A204.1 (cell line): Measurements from ENCODE around the gene BCL2L11.
"Not testable (repeated sequence)": the region's sequence is repeated elsewhere in the genome, so short reads cannot be mapped to it uniquely, and the experiment has no call there.

Experiments
- FAIRE-seq: peaks from 2 replicates; lab custom pipeline; 2012; peaks lifted over from hg19 to GRCh38; lab: Jason Lieb, UNC

The BCL2L11 gene, protein sequence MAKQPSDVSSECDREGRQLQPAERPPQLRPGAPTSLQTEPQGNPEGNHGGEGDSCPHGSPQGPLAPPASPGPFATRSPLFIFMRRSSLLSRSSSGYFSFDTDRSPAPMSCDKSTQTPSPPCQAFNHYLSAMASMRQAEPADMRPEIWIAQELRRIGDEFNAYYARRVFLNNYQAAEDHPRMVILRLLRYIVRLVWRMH

DNA sequence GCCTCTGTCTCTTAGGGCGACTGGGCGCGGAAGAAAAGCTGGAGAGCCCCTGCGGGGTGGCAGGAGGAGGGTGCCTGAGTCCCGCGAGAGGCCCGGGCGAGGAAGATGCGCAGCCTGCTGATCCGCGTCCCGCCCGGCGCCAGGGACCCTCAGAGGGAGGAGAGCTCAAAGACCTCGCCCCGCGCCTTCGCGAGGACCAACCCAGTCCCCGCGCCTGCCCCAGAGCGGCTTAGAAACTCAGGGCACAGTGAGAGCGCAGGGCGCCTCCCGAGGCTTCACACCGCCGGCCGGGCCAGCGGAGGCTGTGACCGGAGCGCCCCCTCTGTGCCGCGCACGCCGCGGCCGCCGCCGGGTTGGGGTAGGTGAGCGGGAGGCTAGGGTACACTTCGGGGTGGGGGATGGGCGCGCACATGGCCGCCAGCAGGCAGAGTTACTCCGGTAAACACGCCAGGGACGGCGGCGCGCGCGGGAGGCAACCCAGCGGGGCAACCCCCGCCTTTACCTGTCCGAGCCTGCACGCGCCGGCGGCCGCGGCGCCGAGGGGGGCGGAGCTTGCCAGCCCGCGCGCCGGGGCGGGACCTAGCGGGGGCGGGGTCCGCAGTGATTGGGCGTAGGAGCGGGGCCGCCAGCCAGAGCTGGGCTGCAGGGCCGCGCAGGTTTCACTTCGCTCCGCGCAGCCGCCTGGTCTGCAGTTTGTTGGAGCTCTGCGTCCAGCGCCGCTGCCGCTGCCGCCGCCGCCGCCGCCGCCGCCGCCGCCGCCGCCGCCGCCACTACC, at the start of gene BCL2L11:
Gene BCL2L11, plus strand, starts transcription at position 662 of the 775 bp plus-strand sequence. CDS start 2,832 bp downstream, outside the sequence.
- no peak for FAIRE-seq

DNA sequence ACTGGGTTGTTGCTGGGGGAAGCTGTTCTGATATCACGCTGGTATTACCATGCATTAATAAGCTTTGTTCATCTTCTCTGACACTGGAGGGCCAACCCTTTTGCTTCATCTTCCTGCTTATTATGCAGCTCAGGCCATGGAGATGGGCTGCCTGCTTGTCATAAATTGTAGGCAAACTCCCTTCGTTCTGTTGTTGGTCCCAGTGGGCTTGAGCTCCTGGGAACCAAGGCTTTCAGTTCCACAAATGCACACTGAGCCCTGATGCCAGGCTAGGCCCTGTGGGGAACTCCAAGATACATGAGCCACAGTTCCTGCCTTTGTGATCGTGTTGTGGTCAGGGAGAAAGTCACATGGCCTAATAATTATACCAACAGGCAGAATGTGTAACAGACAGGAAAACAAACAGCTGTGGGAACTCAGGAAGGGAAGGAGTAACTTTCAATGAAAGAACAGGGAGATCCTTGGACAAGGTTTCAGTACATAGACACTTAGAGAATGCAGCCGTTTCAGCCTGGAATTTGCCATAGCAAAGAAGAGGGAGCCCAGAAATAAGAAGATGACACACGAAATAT, 49.0 kb upstream of the BCL2L11 start:
- no peak for FAIRE-seq

DNA sequence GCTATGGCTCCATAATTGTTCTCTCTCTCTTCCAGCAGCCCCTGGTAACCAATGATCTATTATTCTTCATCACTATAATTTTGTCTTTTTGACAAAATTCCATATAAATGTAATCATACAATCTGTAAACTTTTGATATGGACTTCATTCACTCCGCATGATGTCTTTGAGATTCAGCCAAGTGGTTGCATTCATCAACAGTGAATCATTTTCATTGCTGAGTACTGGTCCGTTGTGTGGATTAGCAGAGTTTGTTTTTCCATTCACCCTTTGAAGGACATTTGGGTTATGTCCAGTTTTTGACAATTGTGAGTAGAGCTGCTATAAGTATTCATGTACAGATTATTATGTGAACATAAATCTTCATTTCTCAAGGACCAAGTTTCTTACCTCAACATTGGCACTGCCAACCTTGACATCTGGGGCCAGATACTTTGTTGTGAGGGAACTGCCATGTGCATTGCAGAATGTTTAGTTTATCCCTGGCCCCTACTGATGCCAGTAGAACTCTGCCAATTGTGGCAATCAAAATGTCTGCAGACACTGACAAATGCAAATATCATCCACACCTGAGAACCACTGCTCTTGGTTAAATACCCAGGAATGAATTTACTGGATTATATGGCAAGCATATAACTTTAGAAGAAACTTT, 48.4 kb upstream of the BCL2L11 start:
- FAIRE-seq = no peak

DNA sequence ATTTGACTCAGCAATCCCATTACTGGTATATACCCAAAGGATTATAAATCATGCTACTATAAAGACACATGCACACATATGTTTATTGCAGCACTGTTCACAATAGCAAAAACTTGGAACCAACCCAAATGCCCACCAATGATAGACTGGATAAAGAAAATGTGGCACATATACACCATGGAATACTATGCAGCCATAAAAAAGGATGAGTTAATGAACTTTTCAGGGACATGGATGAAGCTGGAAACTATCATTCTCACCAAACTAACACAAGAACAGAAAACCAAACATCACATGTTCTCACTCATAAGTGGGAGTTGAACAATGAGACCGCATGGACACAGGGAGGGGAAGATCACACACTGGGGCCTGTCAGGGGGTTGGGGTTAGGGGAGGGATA, 38.1 kb upstream of the BCL2L11 start:
- FAIRE-seq = not testable (repeated sequence)

DNA sequence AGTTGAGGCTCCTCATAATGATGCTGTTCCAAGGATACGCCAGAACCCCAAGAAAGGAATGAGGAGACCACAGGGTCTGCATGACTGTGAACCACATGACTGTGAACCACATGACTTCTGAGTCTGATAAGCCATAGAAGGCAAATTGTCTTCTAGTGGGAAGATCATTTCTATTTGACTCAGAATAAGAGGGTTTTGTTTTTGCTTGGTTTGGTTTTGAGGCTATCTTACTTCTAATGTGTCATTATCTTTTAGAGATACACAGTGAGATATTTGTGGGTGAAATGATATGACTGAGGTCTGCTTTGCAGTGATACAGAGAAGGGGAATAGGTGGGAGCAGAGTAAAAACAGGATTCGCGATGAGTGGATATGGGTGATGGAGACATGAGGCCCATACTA, 28.9 kb upstream of the BCL2L11 start:
- no peak for FAIRE-seq

DNA sequence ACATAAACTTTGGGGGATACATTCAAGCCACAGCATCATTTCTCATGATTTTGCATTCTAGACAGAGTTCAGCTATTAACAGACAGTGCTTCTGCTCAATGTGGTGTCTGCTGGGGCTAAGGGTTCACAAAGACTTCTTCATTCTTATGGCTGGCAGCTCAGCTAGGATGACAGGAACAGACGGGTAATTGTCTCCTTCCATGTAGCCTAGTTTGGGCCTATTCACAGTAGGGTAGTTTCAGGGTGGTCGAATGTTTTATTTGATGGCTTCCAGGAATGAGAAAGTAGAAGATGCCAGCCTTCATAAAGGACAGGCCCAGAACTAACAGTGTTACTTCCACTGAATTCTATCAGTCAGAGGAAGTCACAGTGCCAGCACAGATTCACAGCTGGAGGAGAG, 26.0 kb upstream of the BCL2L11 start:
- FAIRE-seq = no peak

DNA sequence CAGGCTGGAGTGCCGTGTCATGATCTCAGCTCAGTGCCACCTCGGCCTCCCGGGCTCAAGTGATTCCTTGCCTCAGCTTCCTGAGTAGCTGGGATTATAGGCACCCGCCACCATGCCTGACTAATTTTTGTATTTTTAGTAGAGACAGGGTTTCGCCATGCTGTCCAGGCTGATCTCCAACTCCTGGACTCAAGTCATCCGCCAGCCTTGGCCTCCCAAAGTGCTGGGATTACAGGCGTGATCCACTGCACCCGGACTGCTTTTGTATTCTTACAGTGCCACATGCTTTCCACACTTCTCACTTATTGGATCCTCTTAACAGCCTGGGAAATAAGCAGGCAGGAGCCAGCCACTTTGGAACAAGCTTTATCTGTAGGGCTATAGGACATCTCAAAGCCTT, 25.3 kb upstream of the BCL2L11 start:
- FAIRE-seq = no peak

DNA sequence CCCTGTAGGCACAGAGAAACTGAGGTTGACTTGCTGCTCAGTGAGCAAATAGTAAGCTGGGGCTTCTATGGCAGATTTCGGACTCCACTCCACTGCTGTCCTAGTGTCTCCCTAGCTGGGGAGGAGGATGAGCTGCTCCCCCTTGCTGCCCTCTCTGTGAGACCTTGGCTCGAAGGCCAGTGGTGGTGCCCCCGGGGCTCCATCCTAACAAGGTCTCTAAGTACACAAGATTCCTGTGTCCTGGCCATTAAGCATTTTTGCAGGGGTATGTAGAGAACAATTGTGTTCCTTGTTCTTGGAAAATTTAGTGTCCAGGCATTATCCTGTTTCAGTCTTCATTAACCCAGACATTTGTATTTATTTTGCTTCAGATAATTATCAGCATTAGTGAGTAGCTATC, 21.3 kb upstream of the BCL2L11 start:
- no peak for FAIRE-seq

DNA sequence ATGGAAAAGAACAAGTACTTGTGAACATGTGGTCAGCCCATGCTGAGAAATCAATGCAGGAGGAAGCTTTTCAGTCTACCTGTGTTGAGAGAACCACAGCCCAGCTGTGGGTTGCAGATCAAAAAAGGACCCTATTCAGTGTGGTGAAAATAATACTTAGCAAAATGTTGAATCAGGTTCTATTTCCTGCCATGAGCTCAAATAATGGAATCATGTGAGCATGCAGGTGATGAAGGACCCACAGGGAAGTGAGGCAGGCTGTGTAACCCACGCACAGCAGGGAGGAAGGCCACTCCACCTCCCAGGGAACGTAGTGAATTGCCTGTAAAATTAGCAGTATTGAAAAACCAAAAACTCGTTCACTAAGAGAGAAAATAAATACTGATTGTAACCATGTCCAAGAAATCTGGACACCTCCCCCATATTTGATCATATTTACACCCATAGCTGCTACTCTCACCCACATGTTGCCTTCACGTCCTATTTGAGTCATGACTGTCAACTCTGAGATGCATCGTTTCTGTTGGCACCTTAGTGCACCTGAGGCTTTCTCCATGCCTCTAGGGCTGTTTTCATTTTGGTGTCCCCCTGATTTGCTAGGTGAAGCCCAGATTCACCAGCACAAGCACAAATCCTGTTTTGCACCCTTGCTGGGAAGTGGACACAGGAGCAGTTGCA, 20.5 kb upstream of the BCL2L11 start:
- no peak for FAIRE-seq

DNA sequence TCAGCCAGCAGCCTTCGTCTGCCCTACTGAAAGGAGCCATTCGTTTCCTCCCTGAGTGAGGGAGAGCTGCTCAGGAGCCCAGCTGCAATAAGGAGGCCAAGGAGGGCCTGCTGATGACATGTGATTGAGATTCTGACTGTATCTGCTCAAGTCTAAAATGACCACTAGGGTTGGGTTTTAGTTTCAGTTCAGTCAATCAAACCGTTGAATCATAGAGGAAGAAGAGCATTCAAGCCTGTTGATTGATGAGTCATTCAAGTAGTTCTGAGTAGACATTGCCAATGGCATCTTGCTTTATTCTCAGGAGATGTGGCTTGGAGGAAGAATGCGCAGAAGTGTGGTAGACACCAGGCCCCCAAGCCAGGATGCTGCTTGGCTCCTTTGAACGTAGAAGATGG, 19.9 kb upstream of the BCL2L11 start:
- no peak for FAIRE-seq

DNA sequence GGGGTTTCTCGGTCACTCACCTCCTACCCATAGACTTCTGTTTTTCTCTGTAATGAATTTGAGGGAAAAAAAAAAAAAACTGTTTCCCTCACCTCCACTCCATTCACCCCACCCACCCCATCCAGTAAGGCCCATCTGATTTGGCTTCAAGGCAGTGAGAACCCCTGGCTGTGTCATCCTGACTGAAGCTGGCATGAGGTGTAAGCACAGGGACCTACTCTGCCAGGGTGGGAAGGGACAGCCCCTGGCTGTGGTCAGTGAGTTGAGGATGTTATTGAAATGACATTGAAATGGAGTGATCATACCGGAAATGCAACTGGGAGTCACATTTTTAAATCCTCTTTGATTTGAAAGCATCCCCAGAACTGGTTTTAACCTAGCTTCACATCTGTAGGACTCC, 19.1 kb upstream of the BCL2L11 start:
- FAIRE-seq = no peak

DNA sequence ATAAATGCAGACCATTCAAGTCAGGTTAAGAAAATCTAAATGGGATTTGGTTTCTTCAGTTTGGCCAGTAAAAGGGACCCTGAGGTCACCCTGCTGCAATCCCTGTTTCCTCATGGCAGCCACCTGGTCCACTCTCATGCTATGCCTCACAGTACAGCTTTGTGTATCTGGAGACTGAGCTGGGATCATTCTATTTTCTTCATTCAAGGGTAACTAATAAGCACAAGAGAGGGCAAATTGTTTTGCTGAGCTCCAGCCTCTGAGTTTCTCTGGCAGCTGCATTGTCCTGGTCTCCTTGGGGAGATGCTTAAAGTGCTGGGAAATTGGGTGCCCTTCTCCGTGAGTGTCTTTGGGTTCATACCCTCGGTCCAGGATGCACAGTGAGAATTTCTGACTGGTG, 18.5 kb upstream of the BCL2L11 start:
- FAIRE-seq = no peak

DNA sequence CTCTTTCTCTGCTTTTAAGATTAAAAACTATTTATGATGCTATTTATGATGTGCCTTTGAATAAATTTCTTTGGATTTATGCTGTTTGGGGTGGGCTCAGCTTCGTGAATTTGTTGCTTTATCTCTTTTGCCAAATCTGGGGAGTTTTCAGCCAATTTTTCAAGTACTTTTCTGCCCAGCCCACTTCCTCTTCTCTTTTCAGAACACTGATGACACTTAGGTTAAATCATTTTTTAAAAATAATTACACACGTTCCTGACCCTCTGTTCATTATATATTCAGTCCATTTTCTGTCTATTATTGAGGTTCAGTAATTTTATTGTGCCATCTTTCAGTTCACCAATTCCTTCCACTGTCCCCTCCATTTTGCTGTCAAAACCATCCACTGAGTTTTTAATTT, 14.8 kb upstream of the BCL2L11 start:
- FAIRE-seq = no peak

DNA sequence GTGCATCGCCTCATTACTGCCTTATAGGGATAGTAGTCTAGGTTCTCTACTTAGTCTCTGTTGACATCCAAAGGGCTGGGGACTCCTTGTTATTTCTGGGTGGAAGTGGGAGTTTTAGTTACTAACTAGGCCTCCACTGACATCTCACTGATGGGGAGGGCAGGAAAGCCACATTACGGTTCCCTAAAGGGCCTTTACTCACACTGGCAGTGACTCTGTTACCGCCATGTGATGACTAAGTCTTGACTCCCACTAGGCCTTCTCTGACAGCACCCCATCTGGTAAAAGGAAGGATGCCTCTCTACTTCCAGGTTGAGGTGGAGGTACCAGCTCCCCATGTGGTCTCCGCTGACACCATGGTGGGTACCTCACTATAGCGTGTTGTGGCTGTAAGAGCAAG, 14.0 kb upstream of the BCL2L11 start:
- no peak for FAIRE-seq

DNA sequence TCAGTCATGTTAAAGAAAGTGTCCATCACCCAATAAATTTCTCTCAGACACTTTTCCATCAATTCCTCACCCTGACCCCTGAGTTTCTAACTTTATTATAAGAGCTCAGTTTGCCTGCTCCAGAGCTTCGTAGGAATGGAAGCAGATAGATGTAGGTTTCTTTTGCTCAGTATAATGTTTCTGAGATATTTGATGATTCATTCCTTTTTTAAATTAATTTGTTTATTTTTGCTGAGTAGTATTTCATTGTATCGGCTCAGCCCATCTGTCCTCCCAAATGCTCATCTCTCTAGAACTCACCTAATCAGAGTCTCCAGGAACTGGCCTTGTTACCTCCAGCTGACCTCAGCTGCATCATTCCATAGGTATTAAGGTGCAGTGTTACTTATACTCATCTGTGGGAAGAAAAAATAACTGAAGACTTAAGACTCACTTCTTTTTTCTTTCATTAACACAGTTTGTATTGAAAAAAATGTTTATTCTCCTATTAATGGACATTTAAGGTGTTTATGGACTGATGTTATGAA, 11.9 kb upstream of the BCL2L11 start:
- FAIRE-seq = no peak

DNA sequence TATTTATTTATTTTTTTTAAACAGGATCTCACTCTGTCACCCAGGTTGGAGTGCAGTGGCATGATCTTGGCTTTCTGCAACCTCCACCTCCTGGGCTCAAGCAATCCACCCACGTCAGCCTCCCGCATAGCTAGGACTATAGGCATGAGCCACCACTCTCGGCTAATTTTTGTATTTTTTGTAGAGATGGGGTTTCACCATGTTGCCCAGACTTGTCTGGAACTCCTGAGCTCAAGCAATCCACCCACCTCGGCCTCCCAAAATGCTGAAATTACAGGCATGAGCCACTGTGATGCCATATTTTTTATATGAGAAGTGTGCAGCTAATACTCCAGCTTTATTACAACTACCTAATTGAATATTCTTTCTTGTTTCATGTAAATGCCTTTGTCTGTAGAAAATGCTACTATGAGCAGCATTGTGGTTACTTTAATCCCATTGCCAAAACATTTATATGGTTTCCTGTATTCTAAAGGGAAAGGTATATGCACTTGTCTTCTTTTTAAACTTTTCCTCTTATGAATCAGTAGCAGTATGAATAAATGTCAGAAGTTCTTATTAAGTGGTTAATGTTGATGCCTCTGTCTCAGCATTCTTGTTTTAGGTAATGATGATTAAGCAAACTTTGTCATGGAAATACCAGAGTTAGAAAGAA, 9.5 kb upstream of the BCL2L11 start:
- FAIRE-seq = no peak

DNA sequence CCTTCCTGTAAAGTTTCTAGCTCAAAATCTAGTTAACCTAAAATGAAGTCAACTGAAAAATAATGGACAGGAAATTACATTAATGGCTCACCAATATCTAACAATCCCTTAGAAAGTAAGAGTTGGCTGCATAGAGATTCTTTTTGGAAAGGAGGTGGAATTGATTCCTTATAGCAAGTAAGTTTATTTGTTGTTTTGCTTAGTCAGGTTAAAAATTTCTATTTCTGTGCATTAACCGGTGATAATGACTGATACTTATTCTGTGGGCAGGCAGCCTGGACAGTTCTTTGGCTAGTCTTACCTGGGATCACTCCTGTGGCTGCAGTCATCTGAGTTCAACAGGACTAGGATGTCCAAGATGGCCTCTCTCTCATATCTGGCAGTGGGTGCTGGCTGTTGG, 6.9 kb upstream of the BCL2L11 start:
- no peak for FAIRE-seq

DNA sequence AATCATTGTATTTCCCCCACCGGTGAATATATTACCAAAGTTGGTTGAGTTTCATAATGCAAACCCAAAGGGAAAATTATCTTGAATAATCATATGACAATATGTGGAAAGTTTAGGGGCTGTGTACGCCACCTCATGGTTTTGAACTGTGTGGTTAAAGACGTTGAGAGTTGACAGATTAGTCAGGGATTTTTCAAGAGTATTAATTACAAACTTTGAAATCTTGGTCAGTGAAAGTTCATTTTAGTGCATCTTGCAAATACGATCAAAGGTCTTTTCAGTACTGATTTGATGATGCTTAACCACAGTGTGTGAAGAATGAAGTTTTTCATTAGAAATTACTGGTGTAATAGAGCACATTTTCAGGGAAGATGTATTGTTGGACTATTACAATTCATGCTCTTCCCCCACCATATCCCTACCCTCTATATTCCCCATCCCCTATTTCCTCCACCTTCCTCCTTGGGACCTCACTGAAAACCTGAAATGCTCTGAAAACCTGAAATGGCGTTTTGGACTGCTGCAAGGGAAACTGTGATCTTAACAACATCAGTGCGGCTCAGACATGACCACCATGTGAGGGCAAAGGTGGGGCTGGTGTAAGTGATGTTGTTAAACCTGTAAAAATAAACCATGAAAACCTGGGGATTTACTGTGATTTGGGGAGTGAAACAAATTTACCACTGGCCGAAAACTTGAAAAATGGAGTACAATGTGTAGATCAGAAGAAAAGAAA, 4.5 kb upstream of the BCL2L11 start:
- no peak for FAIRE-seq

DNA sequence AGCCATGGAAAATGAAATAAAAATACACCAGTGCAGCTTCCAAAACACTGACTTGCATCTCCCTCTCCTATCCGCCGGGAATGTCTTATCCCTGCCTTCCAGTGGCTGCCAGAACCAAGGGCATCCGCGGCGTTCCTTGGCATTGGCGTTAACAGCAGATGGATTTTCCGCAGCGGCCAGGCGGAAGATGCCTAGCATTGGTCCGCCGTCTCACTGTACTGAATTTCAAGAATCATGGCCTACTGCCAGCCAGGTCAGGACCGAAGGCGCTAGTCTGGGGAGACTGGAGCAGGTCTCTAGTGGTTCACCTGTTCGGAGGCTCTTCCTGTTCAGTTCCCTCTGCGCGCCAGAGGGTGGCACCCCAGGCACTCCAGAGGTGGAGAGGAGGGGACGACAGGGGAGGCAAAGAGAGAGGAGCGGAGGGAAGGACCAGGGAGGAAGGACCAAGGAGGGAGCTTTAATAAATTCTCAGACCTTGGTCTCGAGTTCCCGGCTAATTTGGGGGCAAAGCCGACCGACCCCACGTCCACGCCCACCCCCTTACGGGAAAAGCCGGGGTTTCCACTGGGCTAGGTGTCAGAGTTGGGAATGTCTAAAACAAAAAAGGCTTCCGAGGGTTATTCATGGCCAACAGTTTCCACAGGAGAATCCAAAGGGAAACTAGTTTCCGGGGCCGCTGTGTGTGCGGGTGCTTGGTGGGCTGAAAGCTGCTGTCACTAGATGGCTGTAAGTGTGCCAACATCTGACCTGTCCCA, 3.7 kb upstream of the BCL2L11 start:
- FAIRE-seq = no peak
